DMS53 treated with DMSO at 0.1 percent for 48 hours (cell line): ENCODE data around the gene APEH.

Experiments used
- DNase-seq: peaks from one replicate; lab custom pipeline; 2025; ENCODE audit not compliant: unreplicated experiment; lab: John Stamatoyannopoulos, UW

APEH gene

GRCh38 chr3:49673715-49674496 is at the start of gene APEH:
Gene APEH, plus strand, starts transcription at chr3:49674351. Its CDS starts 51 bp downstream, at chr3:49674402.
- no peak for DNase-seq

GRCh38 chr3:49625071-49625470 is 49.1 kb upstream of the APEH start:
- DNase-seq, result no peak

GRCh38 chr3:49626101-49626581 is 48.0 kb upstream of the APEH start:
- DNase-seq, result no peak

GRCh38 chr3:49626796-49627195 is 47.4 kb upstream of the APEH start:
- no peak for DNase-seq

GRCh38 chr3:49627634-49628033 is 46.5 kb upstream of the APEH start:
- no peak for DNase-seq

- no peak for DNase-seq
Observed at GRCh38 chr3:49628249-49628648, 45.9 kb upstream of the APEH start.

GRCh38 chr3:49629451-49629850 is 44.7 kb upstream of the APEH start:
- DNase-seq, result no peak

- DNase-seq, result no peak
Observed at GRCh38 chr3:49629866-49630265, 44.3 kb upstream of the APEH start.

- no peak for DNase-seq
Observed at GRCh38 chr3:49630784-49631183, 43.4 kb upstream of the APEH start.

- DNase-seq, result no peak
Observed at GRCh38 chr3:49634736-49635135, 39.4 kb upstream of the APEH start.

- DNase-seq, result no peak
Observed at GRCh38 chr3:49636883-49637609, 37.1 kb upstream of the APEH start.

GRCh38 chr3:49638445-49638844 is 35.7 kb upstream of the APEH start:
- no peak for DNase-seq

- DNase-seq, result no peak
Observed at GRCh38 chr3:49639551-49639950, 34.6 kb upstream of the APEH start.

GRCh38 chr3:49641292-49641691 is 32.9 kb upstream of the APEH start:
- no peak for DNase-seq

- no peak for DNase-seq
Observed at GRCh38 chr3:49641921-49642707, 32.0 kb upstream of the APEH start.

GRCh38 chr3:49642708-49643145 is 31.4 kb upstream of the APEH start:
- no peak for DNase-seq

GRCh38 chr3:49644684-49645083 is 29.5 kb upstream of the APEH start:
- no peak for DNase-seq

GRCh38 chr3:49646236-49646635 is 27.9 kb upstream of the APEH start:
- no peak for DNase-seq

GRCh38 chr3:49647741-49648140 is 26.4 kb upstream of the APEH start:
- DNase-seq, result peak; percentile 5

GRCh38 chr3:49648354-49649019 is 25.7 kb upstream of the APEH start:
- no peak for DNase-seq

- no peak for DNase-seq
Observed at GRCh38 chr3:49649576-49649975, 24.6 kb upstream of the APEH start.
